NCI-H2029 treated with DMSO at 0.1 percent for 48 hours (cell line): ENCODE measurements around the gene ARHGAP5.

Experiments used
- DNase-seq: peaks from one replicate; lab custom pipeline; 2025; lab: John Stamatoyannopoulos, UW

The ARHGAP5 gene

GRCh38 chr14:32171469-32171868 is 94.4 kb downstream of the ARHGAP5 start:
- DNase-seq: no peak

- no peak for DNase-seq
Observed at GRCh38 chr14:32183151-32184058, 106.3 kb downstream of the ARHGAP5 start.

- no peak for DNase-seq
Observed at GRCh38 chr14:32185097-32185496, 108.0 kb downstream of the ARHGAP5 start.

GRCh38 chr14:32186248-32186647 is 109.1 kb downstream of the ARHGAP5 start:
- no peak for DNase-seq

- no peak for DNase-seq
Observed at GRCh38 chr14:32189811-32190210, 112.7 kb downstream of the ARHGAP5 start.

- no peak for DNase-seq
Observed at GRCh38 chr14:32190673-32191072, 113.6 kb downstream of the ARHGAP5 start.

GRCh38 chr14:32192712-32193373 is 115.7 kb downstream of the ARHGAP5 start:
- DNase-seq: no peak

- DNase-seq: no peak
Observed at GRCh38 chr14:32193532-32193931, 116.4 kb downstream of the ARHGAP5 start.

GRCh38 chr14:32195636-32196035 is 118.5 kb downstream of the ARHGAP5 start:
- no peak for DNase-seq

- no peak for DNase-seq
Observed at GRCh38 chr14:32197919-32198318, 120.8 kb downstream of the ARHGAP5 start.

GRCh38 chr14:32200368-32201192 is 123.5 kb downstream of the ARHGAP5 start:
- DNase-seq: no peak

- DNase-seq: peak; percentile 100
Observed at GRCh38 chr14:32201193-32201815, 124.2 kb downstream of the ARHGAP5 start.

GRCh38 chr14:32201816-32202490 is 124.8 kb downstream of the ARHGAP5 start, which contains the start of gene RNU6-7:
RNU6-7 (plus strand) TSS chr14:32202045.
- peak; percentile 99 for DNase-seq

- DNase-seq: peak; percentile 99
Observed at GRCh38 chr14:32202491-32202997, 125.4 kb downstream of the ARHGAP5 start.

- peak; percentile 98 for DNase-seq
Observed at GRCh38 chr14:32202998-32203882, 126.1 kb downstream of the ARHGAP5 start, which contains the start of gene RNU6-8. RNU6-8 (minus strand) TSS chr14:32203269.

GRCh38 chr14:32203928-32204357 is 126.8 kb downstream of the ARHGAP5 start:
- peak; percentile 96 for DNase-seq

- DNase-seq: no peak
Observed at GRCh38 chr14:32205554-32205953, 128.4 kb downstream of the ARHGAP5 start.

- no peak for DNase-seq
Observed at GRCh38 chr14:32205984-32206383, 128.9 kb downstream of the ARHGAP5 start.

GRCh38 chr14:32206552-32206951 is 129.4 kb downstream of the ARHGAP5 start:
- no peak for DNase-seq

GRCh38 chr14:32208490-32208889 is 131.4 kb downstream of the ARHGAP5 start:
- DNase-seq: no peak
